NCI-H446 (cell line): Measurements from ENCODE around the gene SMTNL2.
"Not testable (repeated sequence)": the region's sequence is repeated elsewhere in the genome, so short reads cannot be mapped to it uniquely, and the experiment has no call there.

ENCODE experiments used
- DNase-seq, 2 experiments: peaks; one replicate each; lab custom pipeline; 2025; lab: John Stamatoyannopoulos, UW

SMTNL2 gene

DNA sequence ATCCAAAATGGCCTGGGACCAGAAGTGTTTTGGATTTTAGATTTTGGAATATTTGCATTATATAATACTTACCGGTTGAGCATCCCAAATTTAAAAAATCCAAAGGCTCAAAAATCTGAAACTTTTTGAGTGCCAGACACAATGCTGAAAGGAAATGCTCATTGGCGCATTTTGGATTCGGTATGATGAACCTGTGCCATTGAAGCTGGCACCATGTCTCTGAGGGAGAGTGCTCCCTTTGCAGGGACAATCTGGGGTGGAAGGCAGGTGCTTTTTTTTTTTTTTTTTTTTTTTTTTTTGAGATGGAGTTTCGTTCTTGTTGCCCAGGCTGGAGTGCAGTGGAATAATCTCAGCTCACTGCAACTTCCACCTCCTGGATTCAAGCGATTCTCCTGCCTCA is 17.7 kb downstream of the SMTNL2 start:
- no peak for DNase-seq

DNA sequence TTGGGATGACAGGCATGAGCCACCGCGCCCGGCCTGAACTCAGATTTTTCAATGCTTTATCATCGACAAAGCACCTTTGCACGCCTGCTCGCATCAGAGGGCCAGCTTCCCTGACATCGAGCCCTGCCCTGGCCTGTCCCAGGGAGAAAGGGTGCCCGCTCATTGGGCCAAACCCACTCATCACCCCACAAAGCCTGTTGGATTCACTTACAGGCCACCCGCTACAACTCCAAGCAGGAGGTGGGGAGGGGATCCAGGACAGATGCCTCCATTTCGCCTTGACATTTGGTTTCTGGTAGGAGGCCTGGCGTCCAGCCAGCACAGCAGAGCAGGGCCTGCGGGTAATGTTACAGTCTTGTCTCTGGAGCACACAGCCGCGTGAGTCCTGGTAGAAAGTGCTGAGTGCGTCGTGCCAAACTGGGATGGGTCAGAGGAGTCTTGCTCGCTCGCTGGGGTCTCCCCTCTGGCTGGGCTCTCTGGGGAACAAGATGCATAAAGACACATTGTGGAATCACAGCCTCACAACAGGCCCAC is 19.8 kb downstream of the SMTNL2 start:
- DNase-seq = peak; percentile 90 to 98

DNA sequence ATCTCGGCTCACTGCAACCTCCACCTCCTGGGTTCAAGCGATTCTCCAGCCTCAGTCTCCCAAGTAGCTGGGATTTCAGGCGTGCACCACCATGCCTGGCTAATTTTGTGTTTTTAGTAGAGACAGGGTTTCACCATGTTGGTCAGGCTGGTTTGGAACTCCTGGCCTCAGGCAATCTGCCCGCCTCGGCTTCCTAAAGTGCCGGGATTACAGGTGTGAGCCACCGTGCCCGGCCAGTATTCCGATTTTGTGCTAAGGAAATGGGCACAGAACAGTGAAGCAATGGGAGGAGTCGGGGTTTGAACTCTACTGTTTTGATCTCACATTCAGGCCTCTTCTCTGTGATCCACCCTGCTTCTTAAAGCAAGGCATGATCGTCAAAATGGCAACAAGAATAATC is 20.4 kb downstream of the SMTNL2 start:
- DNase-seq = not testable (repeated sequence)

DNA sequence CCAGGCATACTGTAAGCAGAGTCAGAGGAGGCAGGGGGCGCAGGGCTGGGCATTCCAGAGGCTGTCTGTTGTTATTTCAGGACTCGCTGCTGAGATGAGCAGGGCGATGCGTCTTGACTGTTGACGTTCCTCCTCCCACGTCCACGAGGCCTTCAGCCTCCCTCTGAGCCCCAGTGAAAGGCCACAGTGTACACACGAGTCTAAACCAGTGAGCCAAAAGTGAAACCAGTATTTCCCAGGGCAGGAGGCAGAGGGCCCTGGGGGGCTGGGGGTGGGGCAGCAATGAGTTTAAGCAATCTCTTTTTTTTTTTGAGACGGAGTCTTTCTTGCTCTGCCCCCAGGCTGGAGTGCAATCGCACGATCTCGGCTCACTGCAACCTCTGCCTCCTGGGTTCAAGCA is 21.5 kb downstream of the SMTNL2 start:
- DNase-seq = no peak

DNA sequence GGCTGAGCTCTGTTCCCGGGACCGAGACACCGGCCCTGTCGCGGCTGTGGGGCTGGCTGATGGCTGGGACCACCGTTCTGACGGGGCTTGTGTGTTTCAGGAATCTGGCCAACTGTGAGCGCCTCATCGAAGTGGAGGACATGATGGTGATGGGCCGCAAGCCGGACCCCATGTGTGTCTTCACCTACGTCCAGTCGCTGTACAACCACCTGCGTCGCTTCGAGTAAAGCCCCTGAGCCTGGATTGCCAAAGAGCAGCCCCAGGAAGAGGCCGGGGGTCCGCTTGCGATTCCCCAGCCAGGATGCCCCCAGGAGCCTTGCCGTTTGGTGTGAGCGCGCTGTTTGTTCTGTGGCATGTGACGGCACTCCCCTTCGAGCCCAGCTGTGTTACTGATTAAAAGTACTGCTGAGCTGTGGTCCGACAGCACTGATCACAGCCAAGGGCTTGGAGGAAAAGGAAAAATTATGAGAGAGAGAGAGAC is 23.0 kb downstream of the SMTNL2 start:
- no peak for DNase-seq

DNA sequence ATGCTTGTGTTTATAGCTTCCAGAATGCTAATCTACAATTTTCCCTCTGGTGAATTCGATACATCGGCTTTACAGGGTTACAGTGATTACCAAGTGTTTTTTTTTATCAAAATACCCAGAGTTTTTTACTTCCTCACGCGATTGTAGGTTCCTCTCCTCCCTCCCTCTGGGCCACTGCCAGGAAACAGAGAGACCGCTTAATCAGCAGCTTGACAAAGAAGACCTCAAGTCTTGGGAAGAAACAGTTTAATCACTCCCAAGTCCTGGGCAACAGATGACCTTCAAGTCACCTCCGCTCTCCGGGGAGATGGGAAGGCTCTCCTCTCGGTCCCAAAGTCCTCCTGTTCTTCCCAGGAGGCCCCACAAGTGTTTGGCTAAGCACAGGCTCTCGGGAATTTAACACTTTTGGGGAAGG is 23.5 kb downstream of the SMTNL2 start:
- no peak for DNase-seq

DNA sequence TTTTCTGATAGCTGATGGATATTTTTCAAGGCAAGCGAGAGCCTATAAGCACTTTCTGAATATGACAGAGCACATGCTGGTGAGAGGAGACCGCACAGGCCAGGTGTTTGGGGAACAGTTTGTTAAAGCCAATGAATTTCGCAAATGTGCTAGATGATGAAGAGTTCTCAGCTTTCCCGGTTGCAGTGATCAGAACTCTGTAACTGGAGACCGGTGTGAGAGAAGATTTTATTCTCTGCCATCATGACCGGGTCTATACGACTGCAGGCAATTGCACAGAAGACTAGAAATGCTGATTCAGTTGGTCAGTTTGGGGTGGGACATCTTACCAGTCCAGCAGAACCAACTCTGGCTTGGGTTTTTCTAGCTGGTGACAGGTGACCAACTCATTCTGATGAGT is 25.4 kb downstream of the SMTNL2 start:
- DNase-seq = no peak

DNA sequence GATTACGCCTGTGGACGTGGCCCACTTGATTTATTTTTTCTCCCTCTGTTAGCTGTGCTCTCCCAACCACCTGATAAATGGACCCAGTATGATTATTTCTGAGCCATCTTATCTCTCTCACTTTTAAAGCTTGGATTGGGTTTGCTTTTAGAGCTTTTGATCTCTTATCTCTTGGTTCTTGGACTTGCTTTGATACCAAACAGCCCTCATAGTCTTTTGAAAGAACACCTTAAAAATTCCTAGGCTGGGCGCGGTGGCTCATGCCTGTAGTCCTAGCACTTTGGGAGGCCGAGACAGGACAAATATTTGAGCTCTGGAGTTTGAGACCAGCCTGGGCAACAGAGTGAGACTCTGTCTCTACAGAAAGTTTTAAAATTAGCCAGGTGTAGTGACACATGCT is 25.8 kb downstream of the SMTNL2 start:
- no peak for DNase-seq

DNA sequence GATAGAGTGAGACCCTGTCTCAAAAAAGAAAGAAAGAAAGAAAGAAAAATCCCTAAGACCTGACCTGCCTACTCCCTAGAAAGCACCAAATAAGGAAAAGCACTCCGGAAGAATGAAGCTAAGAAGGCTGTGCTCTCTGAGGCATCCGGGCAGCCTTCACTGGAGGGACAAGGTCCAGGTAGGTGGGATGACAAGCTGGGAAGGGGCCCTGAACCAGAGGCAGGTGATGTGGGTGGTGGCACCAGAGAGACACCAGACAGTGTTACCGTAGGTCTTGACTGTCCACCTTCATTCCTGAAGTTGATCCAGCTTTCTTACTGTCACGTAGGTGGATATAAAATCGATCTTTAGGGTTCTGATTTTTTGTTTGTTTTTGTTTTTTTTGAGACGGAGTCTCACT is 26.3 kb downstream of the SMTNL2 start:
- no peak for DNase-seq

DNA sequence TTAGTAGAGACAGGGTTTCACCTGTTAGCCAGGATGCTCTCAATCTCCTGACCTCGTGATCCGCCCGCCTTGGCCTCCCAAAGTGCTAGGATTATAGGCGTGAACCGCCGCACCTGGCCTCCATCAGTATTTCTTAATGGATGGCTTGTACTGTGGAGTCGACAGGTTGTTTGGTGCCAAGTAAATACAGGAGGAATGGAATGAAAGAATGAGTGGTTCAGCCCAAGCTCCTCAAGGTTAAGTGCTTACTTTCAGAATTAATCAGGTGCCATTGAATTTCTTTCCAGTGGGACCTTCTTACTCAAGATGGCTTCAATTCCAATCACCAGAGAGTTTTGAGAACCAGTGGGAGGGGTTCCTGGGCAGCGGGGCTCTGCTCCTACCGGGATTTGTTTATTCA is 32.1 kb downstream of the SMTNL2 start:
- DNase-seq = no peak

DNA sequence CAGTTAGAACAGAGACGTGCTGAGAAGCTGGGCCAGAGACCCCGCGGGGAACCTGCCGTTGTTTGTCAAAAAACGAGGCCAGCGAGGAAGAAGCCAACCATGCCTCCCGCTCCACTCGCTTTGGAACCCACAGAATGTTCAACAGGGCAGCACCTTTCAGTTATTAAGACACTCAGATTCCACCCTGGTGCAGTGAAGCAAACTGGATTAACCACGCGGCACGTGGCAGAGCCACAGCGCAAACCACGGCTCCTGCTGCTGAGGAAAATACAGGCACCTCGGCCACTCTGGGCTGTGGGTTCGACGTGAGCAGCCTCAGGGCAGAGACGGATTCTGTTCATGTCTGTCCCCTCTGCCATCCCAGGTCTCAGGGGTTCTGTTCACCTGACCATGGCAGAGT is 32.8 kb downstream of the SMTNL2 start:
- DNase-seq = no peak

DNA sequence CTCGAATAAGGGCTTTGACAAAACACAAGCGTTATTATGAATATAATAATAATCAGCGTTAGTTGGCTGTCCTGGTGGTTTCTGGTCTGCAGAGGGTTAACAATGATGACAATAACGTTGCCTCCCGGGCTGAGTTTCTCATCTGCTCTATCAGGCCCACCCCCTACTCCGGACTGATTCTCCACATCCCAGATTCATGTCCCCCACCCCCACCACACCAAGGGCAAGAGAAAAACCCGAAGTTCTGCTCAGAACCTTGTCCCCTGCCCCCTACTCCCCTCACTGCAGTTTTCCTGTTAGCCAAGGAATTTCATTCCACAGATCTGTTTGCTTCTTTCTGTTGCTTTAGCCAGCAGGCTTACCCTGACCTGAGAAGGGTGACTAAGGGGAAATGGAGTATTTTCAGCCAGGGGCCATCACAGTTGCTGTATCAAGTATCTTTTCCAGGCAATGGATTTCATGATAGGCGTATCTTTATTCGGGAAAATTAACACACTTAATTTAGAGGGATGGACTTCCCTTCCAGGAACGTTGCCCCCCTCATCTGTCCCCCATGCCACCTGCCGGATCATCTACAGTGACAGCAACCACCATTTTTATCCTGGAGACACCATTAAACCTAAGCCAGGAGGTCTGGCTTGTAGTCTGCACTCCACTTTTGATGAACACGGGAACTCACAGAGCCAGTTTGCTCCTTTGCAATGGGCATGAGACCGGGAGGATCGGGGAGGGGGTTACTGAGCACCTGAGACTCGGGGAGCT is 33.4 kb downstream of the SMTNL2 start:
- no peak for DNase-seq

DNA sequence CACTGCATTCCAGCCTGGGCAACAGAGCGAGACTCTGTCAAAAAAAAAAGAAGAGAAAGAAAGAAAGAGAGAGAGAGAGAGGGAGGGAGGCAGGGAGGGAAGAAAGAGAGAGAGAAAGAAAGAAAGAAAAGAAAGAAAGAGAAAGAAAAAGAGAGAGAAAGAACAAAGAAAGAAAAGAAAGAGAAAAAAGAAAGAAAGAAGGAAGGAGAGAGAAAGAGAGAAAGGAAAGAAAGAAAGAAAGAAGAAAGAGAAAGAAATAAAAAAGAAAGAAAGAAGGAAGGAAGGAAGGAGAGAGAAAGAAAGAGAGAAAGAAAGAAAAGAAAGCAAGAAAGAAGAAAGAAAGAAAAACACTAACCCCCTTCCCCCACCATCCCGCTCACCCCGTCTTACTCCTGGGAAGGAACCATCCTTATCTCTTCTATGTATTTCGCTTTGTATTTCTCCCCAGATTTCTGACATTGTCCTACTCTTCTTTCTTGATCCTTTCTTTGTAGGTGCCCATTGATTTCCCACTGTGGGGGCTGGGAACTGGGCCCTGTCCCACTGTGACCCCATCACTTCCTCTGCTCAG is 36.3 kb downstream of the SMTNL2 start:
- no peak for DNase-seq

DNA sequence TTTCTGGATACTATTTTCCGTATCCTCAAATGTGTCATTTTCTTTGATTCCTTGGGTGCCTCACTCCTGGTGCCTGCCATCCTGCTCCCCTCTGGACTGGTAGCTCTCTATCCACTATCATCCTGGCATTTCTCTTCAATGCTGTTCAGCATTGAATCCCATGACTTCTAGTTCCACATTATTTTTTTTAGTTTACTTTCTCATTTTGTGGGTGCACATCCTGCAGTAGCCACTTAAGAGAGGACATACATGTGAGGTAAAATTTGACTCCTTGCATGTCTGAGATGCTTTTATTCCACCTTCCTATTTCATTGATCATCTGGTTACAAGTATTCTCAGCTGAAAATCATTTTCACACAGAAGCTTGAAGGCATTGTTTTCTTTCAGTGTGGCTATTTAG is 38.0 kb downstream of the SMTNL2 start:
- DNase-seq = no peak

DNA sequence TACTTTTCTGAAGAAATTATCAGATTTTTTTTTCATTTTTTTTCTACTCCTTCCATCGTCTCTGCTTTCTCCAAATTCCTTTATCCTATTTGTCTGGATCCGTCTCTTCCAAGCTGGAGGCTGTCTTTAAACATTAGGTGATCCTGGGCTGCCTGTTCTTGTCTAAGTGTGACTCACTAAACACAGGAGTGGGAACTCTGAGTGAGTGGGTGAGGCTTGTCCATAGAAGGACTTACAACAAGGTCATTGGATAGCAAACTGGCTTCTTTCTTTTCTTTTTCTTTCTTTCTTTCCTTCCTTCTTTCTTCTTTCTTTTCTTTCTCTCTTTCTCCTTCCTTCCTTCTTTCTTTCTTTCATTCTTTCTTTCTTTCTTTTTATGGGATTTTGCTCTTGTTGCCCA is 38.9 kb downstream of the SMTNL2 start:
- no peak for DNase-seq

DNA sequence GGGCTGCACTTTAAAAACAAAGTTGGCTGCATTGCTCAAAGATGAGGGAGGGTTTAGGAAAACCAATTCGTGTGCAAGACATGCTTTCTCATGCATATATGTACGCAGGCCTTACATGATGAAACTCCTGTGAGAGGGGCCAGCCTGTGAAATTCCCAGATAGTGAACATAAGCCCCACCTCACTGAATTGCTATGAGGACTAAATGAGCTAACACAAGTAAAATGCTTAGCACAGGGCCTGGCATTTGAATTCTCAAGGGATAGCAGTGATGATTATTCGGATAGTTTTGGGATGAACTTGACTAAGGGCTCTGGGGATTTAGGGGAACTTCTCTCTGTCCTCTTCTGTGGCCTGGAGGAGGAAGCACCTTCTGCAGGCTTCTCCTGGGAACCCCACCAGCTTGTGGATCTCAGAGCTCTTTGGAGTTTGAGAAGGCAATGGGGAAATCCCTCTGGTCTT is 40.2 kb downstream of the SMTNL2 start:
- DNase-seq = not testable (repeated sequence)

DNA sequence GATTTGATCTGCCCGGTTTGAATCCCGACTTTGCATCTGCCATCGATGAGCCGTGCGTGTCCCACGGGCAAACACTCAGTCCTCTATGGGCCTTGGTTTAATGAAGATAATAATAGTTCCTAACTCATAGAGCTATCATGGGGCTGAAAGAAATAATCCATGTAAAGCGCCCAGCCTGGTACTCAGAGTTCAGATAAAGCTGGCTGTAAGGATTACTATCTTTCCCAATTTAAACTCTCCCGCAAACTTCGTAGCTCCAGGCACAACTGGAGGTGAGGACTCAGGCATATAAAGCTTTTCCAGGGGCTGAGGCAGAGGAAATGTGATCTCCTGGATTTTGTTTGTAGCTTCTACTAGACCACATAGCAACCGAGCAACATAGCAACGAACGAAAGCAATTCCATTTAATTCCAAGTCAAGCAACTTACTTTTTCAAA is 40.9 kb downstream of the SMTNL2 start:
- no peak for DNase-seq

DNA sequence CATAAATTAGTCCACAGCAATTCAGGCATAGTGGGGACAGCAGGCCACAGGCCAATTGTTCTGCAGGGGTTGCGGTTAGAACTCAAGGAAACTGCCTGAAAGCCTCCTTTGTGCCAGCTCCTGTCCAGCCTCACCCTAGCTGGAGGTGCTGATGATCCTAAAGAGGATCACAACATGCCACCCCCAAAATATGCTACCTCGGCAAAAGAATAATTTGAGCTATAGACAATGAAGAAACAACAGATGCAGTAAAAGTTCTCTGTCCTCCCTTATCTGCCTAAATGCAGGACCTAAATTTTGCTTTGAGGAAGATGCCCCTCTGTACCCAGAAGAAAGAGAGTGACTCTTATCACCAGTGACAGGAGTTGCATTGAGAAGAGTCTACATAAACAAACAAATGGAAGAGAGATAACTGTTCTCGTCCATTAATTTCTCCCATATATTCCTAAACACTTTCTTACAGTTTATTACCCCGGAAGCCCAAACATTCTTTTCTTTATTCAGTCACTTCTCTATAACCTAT is 42.5 kb downstream of the SMTNL2 start:
- DNase-seq = no peak

DNA sequence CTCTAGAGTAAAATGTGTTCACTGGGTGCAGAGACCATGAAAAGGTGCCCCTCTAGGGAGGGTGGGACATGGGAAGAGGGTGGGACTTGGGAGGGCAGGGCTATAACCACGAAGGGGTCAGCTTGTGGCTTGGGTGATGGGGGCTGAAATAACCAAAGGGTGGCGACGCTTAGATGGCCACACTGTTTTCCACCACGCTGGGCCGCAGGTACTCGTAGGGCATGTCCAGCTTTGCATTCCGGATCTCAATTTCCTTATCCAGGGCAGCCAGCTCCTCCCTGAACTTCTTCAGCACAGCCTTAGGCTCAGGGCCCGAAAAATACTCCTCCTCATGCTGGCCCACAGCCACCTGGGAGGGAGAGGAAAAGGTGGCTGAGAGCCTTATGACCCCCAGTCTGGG is 47.1 kb downstream of the SMTNL2 start:
- no peak for DNase-seq

DNA sequence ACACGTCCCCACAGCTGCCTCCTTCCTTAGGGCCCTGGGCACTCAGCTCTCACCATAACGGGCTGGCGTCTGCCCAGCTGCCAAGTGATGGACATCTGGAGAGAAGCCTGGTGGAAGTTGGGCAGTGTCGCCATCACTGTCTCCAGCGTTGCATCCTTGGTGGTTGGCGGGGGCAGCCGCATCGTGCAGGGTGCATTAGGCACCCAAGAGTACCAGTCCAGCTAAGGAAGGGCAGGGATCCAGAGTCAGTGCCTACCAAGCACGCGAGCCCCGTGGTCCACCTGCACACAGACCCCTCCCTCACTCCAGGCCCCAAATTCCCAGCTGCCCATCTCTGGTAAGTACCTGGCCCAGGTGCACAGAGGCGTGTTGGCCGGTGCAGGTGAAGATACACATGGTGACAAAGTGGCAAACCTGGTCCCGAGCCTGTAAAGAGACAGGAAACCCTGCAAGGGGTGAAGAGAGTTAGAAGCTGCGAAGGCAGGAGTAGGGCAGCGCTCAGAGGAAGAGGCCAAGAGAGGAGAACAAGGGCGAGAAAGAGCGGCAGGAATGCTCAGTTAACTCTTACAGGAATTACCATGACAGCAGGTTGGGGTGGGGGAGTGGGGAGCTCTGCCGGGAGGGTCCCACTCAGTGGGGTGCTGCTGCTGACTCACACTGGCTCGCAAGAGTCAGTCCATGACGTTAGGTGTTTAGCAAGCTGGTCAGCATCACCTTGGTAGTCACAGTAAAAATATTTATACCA is 47.7 kb downstream of the SMTNL2 start:
- DNase-seq = no peak

DNA sequence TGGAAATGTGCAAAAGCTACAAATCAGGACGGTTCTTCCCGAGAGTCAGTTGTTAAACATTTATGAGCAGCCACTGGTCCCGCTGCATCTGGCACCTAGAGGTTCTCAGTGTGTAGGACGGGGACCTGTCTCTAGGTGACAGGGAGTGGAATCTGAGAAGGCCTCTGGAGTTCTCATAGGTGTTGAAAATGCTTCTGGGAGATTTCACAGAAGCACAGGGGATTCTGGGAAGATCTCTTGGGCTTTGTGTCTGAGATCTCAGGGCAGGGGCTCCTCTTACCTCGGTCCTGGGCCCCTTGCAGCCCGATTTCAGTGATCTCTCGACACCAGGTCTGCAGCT is 48.2 kb downstream of the SMTNL2 start:
- DNase-seq = no peak

DNA sequence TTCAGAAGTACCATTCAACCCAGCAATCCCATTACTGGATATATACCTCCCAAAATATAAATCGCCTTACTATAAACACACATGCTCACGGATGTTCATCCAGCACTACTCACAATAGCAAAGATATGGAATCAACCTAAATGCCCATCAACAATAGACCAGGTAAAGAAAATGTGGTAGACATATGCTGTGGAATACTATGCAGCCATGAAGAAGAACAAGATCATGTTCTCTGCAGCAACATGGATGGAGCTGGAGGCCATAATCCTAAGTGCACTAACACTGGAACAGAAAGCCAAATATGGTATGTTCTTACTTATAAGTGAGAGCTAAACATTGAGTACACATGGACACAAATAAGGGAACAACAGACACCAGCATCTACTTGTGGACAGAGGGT is 49.3 kb downstream of the SMTNL2 start:
- DNase-seq = no peak

DNA sequence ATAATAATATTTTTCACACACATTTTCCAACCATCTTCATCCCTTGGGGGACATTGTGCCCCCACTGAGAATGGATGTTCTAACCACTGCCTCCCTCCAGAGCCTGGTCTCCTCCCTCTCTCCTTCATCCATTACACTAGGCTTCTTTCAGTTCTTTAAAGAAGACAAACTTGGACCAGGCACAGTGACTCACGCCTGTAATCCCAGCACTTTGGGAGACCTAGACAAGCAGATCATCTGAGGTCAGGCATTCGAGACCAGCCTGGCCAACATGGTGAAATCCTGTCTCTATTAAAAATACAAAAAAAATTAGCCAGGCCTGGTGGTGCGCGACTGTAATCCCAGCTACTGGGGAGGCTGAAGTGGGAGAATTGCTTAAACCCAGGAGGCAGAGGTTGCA is 50.6 kb downstream of the SMTNL2 start:
- DNase-seq = no peak
